ENCODE measurements around the gene ADAMTS15.
A peak's percentile ranks its signal among the peaks of the same experiment; 100 is the strongest.

Gene ADAMTS15, protein sequence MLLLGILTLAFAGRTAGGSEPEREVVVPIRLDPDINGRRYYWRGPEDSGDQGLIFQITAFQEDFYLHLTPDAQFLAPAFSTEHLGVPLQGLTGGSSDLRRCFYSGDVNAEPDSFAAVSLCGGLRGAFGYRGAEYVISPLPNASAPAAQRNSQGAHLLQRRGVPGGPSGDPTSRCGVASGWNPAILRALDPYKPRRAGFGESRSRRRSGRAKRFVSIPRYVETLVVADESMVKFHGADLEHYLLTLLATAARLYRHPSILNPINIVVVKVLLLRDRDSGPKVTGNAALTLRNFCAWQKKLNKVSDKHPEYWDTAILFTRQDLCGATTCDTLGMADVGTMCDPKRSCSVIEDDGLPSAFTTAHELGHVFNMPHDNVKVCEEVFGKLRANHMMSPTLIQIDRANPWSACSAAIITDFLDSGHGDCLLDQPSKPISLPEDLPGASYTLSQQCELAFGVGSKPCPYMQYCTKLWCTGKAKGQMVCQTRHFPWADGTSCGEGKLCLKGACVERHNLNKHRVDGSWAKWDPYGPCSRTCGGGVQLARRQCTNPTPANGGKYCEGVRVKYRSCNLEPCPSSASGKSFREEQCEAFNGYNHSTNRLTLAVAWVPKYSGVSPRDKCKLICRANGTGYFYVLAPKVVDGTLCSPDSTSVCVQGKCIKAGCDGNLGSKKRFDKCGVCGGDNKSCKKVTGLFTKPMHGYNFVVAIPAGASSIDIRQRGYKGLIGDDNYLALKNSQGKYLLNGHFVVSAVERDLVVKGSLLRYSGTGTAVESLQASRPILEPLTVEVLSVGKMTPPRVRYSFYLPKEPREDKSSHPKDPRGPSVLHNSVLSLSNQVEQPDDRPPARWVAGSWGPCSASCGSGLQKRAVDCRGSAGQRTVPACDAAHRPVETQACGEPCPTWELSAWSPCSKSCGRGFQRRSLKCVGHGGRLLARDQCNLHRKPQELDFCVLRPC

DNA sequence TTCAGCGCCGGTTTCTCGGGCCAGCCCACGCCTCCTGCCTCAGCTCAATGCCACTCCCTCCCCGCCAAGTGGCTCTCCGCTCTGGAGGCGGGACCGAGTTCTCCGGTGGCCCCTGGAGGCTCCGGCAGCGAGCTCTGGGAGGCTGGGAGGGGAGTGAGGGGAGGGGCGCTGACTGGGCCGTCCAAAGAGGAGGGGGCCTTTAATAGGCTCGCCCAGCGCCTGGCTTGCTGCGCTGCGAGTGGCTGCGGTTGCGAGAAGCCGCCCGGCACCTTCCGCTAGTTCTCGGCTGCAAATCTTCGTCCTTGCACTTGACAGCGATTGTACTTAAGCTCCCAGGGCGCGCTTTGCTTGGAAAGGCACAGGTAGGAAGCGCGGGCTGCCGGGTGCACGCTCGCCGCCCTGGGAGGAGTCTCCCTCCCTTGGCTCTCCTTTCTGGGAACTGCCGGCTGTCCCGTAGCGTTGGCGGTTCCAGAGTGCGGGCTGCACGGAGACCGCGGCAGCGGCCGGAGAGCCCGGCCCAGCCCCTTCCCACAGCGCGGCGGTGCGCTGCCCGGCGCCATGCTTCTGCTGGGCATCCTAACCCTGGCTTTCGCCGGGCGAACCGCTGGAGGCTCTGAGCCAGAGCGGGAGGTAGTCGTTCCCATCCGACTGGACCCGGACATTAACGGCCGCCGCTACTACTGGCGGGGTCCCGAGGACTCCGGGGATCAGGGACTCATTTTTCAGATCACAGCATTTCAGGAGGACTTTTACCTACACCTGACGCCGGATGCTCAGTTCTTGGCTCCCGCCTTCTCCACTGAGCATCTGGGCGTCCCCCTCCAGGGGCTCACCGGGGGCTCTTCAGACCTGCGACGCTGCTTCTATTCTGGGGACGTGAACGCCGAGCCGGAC is at the start of gene ADAMTS15:
Gene ADAMTS15 (plus strand): TSS at position 230 of the 894 bp plus-strand sequence. CDS start 329 bp downstream, at position 559.
- no peak for FAIRE-seq
- peak; percentile 58 for DNase-seq (ENCODE audit: insufficient read length, low spot score)
- peak; percentile 66; the same call in 1 of the 2 replicates for TF ChIP-seq POLR2A (IDR thresholded peaks at IDR 0.05; ENCODE audit: low read depth, low read length)

DNA sequence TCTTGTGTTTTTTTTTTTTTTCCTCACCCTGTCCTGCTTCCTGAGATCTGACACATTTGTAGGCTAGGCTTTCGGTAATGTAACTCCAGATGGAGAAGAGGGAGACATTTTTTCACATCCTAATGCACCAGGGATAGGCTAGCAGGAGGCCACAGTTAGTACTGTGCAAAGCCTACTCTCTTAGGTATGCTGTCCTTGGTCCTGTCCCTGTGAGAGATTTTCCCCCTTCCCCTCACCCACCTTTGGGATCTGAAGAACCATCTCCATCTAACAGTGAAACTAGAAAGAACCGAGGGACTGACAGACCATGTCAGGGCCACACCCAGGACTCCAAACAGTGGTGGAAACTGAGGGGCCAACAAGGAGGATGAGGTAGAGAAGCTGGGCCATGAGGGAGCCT is 49.2 kb upstream of the ADAMTS15 start:
- TF ChIP-seq POLR2A (IDR thresholded peaks at IDR 0.05; ENCODE audit: low read depth, low read length) = no peak
- FAIRE-seq (no peak), DNase-seq (ENCODE audit: insufficient read length, low spot score) (no peak)

DNA sequence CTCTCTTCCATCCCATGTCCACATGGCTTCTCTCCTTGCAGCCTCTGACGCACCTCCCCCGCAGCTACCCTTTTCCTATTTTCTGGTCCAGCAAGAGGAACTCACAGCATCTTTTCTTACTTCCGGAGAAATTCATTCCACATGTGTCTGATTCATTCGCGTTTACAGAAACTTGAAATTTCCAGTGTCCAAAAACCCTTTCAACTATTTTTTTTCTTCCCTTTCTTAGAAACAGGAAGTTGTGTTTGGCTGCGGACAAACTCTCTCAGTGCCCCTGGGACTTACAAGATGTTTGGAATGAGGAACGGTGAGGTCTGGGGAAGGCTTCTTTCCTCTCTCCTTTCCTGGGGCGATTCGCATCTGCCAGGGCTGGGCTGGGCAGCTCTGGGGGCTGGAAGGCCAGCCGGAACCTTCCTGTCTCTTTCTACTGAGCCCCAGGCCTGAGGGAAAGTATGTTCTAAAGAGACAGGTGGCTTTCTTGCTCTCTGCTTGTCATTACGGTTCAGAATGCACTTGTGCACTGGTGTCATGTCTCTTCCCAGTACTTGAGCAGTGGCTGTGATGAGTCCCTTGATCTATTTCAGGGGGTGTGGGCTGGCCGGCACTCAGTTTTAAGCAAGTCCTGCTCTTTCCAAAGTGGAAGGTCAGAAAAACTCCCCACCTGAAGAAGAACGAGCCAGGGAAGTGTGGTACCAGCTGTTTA is 47.5 kb upstream of the ADAMTS15 start:
- no peak for TF ChIP-seq POLR2A (IDR thresholded peaks at IDR 0.05; ENCODE audit: low read depth, low read length)
- FAIRE-seq (no peak), DNase-seq (ENCODE audit: insufficient read length, low spot score) (no peak)

DNA sequence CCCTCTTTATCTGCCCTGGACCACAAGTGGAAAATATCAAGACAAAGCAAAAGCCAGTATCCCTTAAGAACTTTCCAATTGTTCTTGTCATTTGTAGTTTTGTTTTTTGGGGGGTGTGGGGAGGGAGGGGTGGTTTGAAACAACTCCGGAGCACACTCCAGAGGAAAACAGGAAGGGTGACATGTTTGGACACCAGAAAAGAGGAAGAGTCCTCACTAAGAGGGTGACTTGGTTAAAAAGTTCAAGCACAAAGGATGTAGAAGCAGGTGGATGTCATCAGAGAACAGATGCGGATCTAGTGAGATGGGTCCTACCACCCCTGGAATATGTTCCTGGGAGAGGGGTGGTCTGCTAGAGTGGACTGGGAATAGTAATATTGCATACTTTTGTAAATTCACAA is 45.9 kb upstream of the ADAMTS15 start:
- no peak for FAIRE-seq
- TF ChIP-seq POLR2A (IDR thresholded peaks at IDR 0.05; ENCODE audit: low read depth, low read length) = no peak
- DNase-seq (ENCODE audit: insufficient read length, low spot score) = no peak

DNA sequence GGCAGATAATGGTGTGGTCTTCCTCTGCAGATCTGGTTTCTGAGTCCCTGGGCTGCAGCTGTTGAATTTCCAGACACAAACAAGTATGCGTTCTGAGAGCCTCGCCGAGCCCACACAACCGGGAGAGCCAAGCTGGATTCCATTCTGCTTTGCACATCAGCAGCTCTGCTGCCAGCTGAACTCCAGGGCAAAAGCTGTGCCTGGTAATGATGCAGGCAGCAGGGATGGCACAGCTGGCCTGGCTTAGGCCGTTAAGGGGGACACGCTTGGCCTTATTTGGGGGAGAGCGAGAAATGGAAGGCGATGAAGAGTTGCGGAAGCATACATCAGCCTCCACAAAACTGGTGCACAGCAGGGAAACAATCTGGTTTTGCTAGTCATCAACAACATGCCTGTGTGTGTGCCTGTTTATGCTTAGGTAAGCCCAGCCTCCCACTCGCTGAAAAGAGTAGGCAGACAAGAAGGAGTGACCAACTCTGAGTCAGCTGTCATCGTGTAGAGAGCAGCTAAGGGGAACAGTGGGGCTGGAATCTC is 45.1 kb upstream of the ADAMTS15 start:
- FAIRE-seq (peak; percentile 62), DNase-seq (ENCODE audit: insufficient read length, low spot score) (peak; percentile 49)
- no peak for TF ChIP-seq POLR2A (IDR thresholded peaks at IDR 0.05; ENCODE audit: low read depth, low read length)

DNA sequence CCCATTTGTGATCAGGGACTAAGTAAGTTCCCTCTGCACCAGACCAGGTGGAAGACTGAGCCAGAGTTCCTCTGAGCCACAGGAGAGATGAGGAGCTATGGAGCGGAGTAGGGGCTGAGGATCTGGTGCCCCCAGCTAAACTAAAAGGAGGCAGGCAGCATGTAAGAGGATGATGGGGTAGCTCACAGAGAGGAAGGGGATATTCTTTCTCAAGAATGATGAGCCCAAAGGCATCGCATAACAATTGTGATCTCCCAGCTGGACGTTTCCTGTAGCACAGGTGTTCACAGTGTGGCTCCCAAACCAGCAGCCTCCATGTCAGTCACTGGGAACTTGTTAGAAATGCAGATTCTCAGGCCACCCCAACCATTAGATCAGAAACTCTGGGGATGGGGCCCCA is 44.5 kb upstream of the ADAMTS15 start:
- DNase-seq (ENCODE audit: insufficient read length, low spot score) (no peak), FAIRE-seq (no peak)
- no peak for TF ChIP-seq POLR2A (IDR thresholded peaks at IDR 0.05; ENCODE audit: low read depth, low read length)

DNA sequence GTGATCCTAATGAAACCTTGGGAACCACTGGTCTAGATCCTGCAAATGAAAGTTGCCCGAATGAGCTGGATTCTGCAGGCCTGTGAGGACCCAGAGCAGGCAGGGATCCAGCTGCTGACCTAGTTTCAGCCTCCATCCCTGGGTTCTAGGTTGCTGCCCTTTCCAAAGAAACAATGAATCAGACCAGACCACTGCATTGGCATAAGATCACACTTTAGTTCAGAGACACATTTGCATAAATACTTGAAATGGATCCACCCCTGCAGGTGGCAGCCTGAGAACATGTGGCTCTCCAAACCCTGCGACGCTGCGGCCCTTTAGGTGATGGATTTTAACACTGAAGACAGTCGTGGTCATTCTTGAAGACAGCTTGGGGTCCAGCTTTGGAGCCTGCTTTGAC is 43.7 kb upstream of the ADAMTS15 start:
- TF ChIP-seq POLR2A (IDR thresholded peaks at IDR 0.05; ENCODE audit: low read depth, low read length) = no peak
- DNase-seq (ENCODE audit: insufficient read length, low spot score) (no peak), FAIRE-seq (no peak)

DNA sequence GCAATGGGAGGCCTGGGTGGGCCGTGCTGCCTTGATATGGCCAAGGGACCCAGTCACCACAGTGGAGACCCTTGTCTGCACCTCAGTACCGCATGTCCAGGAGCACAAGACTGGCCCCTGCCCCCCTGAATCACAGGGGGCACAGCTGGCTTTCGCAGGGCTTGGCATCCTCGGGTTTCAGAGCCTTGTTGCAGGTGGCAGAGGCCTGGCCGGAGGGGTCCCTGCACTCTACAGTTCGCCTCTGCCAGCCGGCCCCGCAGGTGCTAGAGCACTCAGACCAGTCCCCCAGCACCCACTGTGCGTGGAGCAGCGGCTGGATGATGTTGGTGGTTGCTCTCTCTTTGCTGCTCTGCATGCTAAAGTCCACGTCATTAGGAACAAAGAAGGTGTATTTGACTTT is 43.0 kb upstream of the ADAMTS15 start:
- TF ChIP-seq POLR2A (IDR thresholded peaks at IDR 0.05; ENCODE audit: low read depth, low read length) = no peak
- FAIRE-seq (no peak), DNase-seq (ENCODE audit: insufficient read length, low spot score) (no peak)

DNA sequence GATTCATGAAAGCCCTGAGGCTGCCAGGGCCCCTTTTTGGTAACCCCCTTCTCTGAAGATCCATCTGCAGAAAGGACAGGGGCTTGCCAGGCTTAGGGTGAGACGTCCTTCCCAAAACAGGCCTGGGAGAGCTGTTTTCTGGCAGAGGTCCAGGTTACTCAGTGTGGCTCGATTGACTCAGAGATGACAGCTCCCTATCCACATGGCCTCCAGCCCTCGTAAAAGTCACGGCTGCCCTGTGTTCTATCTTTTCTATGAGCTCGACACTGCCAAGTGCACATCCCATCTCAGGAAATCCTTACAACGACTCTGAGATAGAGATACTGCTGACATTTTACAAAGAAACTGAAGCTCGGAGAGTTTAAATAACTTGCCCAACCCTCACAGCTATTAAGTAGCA is 40.5 kb upstream of the ADAMTS15 start:
- DNase-seq (ENCODE audit: insufficient read length, low spot score) = peak; percentile 52
- TF ChIP-seq POLR2A (IDR thresholded peaks at IDR 0.05; ENCODE audit: low read depth, low read length) = no peak
- no peak for FAIRE-seq

DNA sequence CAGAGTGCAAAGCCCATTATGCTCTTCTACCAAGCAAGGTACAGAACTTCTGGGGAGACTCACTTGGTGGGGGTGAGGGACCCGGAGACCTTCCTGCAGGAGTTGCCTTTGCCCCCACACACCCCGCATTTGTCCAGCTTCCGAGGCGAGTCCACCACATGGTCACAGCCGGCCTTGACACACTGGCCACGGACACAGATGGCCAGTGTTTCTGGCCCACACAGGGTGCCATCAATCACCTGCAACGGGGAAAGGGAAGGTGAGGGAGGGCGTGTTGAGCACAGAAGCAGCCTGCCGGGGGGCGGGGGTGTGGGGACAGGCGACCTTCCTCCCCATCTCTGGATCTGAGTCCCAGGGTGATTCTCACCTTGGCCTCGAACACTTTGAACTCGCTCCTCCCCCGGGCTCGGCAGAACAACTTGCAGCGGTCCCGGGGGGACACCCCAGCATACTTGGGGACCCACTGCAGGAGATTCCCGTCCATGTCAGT is 40.0 kb upstream of the ADAMTS15 start:
- TF ChIP-seq POLR2A (IDR thresholded peaks at IDR 0.05; ENCODE audit: low read depth, low read length) = no peak
- FAIRE-seq (no peak), DNase-seq (ENCODE audit: insufficient read length, low spot score) (no peak)

DNA sequence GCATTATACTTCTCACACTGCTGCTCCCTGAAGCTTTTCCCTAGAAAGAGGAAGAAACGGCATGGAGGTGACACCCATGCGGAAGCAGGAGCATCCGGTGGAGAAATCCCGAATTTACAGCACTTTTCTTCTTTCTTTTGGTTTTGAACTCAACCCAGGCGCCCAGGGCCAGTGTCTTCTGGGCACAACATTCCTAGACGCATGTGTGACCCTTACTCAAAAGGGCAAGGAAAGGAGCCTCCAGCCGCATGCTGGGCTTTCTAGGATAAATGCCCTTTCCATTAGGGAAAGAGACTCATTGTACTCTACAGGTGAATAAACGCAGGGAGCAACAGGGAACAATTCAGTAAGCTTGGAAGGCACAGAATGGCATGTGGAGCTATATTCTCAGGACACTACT is 39.5 kb upstream of the ADAMTS15 start:
- DNase-seq (ENCODE audit: insufficient read length, low spot score) (no peak), FAIRE-seq (no peak)
- TF ChIP-seq POLR2A (IDR thresholded peaks at IDR 0.05; ENCODE audit: low read depth, low read length) = no peak

DNA sequence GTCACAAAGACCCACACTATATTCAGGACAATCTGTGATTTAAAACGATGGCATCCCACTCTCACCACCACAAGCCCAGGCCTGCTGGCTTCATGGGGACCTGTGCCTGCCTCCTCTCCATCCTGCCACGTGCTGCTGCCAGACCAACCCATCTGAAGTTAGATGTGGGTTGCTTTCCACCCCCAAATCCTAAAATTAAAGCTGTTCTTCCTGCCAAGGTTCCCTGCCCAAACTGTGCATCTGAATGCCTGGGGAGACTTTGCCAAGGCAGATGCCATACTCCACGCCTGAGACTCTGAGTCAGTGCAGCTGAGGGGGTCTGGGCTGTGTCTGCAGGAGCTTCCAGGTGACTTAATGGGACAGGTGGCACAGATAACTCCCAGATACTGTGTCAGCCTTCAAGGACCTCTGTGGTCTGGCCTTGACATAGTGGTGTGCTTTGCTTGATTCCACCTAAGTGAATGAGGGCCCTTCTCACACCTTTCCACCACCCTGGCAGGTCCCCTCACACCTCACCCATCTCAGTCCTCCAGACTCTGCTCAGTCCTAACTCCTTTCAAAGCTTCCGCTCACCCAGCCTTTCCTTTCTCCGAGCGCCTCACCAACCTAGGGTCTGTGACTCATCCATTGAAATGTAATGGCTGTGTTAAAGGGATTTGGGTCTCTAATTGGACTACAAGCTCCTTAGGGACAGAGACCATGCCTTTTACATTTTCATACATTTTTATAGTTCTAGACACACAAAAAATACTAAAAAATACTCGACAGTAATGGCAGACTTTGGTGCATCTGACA is 38.7 kb upstream of the ADAMTS15 start:
- no peak for TF ChIP-seq POLR2A (IDR thresholded peaks at IDR 0.05; ENCODE audit: low read depth, low read length)
- no peak for DNase-seq (ENCODE audit: insufficient read length, low spot score)
- FAIRE-seq = no peak

Data from H54 (cell line).